ENCODE results near the gene SEC63.

- TF ChIP-seq CTCF (IDR thresholded peaks at IDR 0.05), result no peak
- no peak for TF ChIP-seq FOXP4 (CRISPR knock-in tag; IDR thresholded peaks at IDR 0.05)
- no peak for TF ChIP-seq OVOL2 (CRISPR knock-in tag; IDR thresholded peaks at IDR 0.05; ENCODE audit: borderline replicate concordance)
- no peak for TF ChIP-seq TEAD1 (CRISPR knock-in tag; IDR thresholded peaks at IDR 0.05)
- TF ChIP-seq ELF4 (CRISPR knock-in tag; IDR thresholded peaks at IDR 0.05; ENCODE audit: low read depth), result no peak
- TF ChIP-seq TEAD4 (CRISPR knock-in tag; IDR thresholded peaks at IDR 0.05), result no peak
Observed at GRCh38 chr6:107868867-107869611, 89.0 kb downstream of the SEC63 start.
